ENCODE data around the gene TRAF3IP3.

Gene TRAF3IP3

DNA sequence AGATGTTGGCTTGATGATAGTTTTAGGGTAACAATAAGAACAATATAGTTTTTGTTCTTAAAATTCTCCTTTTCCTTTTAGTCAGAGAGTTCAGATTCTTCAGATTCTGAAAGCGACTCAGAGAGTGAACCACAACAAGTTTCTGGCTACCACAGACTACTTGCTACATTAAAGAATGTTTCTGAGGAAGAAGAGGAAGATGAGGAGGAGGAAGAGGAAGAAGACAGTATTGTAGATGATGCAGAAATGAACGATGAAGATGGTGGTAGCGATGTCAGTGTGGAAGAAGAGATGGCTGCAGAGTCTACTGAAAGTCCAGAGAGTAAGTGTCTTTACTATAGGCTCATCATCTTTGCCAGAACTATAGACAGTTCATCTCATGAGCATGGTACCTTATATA lies 74.9 kb downstream of the TRAF3IP3 start:
- DNase-seq = no peak

DNA sequence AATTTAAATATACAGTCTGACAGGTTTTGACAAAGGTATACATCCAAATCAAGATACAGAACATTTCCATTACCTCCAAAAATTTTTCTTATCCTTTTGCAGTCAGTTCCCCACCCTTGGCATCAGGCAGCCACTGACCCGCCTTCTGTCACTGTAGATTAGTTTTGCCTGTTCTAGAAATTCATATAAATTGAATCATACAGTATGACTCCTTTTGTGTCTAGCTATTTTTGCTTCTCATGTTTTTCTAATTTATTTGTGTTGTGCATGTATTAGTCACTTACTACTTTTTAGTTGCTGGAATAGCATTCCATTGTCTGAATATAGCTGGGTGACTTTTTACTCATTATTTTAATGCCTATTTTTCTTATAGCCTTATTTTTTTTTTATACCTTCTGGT lies 75.8 kb downstream of the TRAF3IP3 start:
- DNase-seq = no peak
